ENCODE measurements around the gene CDH16. TPM values are rescaled to one million over a fixed set of nuclear protein-coding genes. Genes with fewer than 3 reads are reported as not detected.

Gene CDH16
- total RNA-seq, 4 donors from 2014 or later = 0.20 to 2.4 (median 1.8) TPM; not detected in 1

DNA sequence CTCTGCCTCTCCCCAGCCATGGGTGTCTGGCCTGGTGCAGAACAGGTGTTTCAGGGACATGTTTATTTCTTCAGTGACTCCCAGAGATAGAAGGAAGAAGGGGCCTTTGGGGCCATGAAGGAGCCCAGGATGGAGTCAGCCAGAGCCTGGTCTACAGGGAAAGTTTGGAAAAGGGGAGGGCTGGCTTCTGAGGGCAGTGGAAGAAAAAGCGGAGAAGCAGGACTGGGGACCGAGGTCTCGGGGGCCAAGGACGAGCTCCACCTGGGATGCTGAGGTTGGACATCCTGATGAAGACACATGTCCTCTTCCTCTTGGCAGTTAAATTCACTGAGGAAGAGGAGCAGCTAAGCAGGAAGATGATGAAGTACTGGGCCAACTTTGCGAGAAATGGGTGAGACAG, 24.3 kb upstream of the CDH16 start:
- WGBS, 2 donors (ENCODE audit: low coverage in 1 of 2) = 95% methylated on average over 5 of the region's 5 CpGs; no CpG with 5 or more reads in 1 of the 2 donors
- intact Hi-C loops (cut with DNase I; ENCODE audit: low total_unique reads) (loop anchor here (5.0 kb wide), 1 partner anchor 1284 kb away; no protein-coding TSS in a partner anchor), in situ Hi-C loops (cut with MboI; ENCODE audit: low pct_ligation_motif_present in 1 of 4, low pct_unique_long_range_greater_than_20kb in 1 of 4, low sequenced_read_pairs in 3 of 4) (no loop called here)
- Histone ChIP-seq H3K4me1 (peaks cover 6 to 12% (median 8%) of the 10 kb centered on the region in 4 donors), H3K36me3 (peaks cover 0 to 33% (median 13%) of the 10 kb centered on the region in 4 donors), H3K9me3 (no peaks in the 10 kb centered on the region), H3K27me3 (no peaks in the 10 kb centered on the region), H3K27ac (no peak overlapping the region), H3K4me3 (no peak overlapping the region)
- TF ChIP-seq POLR2AphosphoS5 (IDR thresholded peaks at IDR 0.05) (no peak), EP300 (IDR thresholded peaks at IDR 0.05; ENCODE audit: low read depth) (no peak), POLR2A (IDR thresholded peaks at IDR 0.05) (no peak), CTCF (IDR thresholded peaks at IDR 0.05) (no peak)
- no peak for DNase-seq

DNA sequence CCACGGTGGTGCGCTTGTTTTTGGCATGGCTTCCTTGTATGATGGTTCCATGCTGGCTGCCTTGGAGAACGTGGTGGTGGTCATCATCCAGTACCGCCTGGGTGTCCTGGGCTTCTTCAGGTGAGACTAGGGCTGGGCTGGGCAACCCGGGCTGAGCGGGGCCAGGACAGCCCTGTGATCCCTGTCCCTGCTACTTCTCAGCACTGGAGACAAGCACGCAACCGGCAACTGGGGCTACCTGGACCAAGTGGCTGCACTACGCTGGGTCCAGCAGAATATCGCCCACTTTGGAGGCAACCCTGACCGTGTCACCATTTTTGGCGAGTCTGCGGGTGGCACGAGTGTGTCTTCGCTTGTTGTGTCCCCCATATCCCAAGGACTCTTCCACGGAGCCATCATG, 21.6 kb upstream of the CDH16 start:
- WGBS, 2 donors (ENCODE audit: low coverage in 1 of 2) = 94 to 100% methylated on average over 1 to 16 of the region's 16 CpGs
- in situ Hi-C loops (cut with MboI; ENCODE audit: low pct_ligation_motif_present in 1 of 4, low pct_unique_long_range_greater_than_20kb in 1 of 4, low sequenced_read_pairs in 3 of 4) (no loop called here), intact Hi-C loops (cut with DNase I; ENCODE audit: low total_unique reads) (loop anchor here (5.0 kb wide), 1 partner anchor 1287 kb away; no protein-coding TSS in a partner anchor)
- no peaks in the 10 kb centered on the region for H3K9me3 ChIP-seq
- TF ChIP-seq POLR2A (IDR thresholded peaks at IDR 0.05) (no peak), CTCF (IDR thresholded peaks at IDR 0.05) (no peak), POLR2AphosphoS5 (IDR thresholded peaks at IDR 0.05) (no peak), EP300 (IDR thresholded peaks at IDR 0.05; ENCODE audit: low read depth) (no peak)
- no peak overlapping the region for H3K27ac ChIP-seq
- no peaks in the 10 kb centered on the region for H3K27me3 ChIP-seq
- peaks cover 0 to 33% (median 13%) of the 10 kb centered on the region in 4 donors for H3K36me3 ChIP-seq
- H3K4me1 ChIP-seq = peaks cover 8 to 35% (median 26%) of the 10 kb centered on the region in 4 donors
- no peak for DNase-seq
- no peak overlapping the region for H3K4me3 ChIP-seq

- H3K36me3 ChIP-seq = peaks cover 0 to 33% (median 13%) of the 10 kb centered on the region in 4 donors
- H3K27ac ChIP-seq = no peak overlapping the region
- H3K4me3 ChIP-seq = no peak overlapping the region
- no peaks in the 10 kb centered on the region for H3K27me3 ChIP-seq
- no peak for DNase-seq
- intact Hi-C loops (cut with DNase I; ENCODE audit: low total_unique reads) = no loop called here
- no peaks in the 10 kb centered on the region for H3K9me3 ChIP-seq
- no peak for TF ChIP-seq EP300 (IDR thresholded peaks at IDR 0.05; ENCODE audit: low read depth)
- TF ChIP-seq CTCF (IDR thresholded peaks at IDR 0.05) = no peak
- TF ChIP-seq POLR2AphosphoS5 (IDR thresholded peaks at IDR 0.05) = no peak
- TF ChIP-seq POLR2A (IDR thresholded peaks at IDR 0.05) = no peak
- peaks cover 8 to 37% (median 28%) of the 10 kb centered on the region in 4 donors for H3K4me1 ChIP-seq
- in situ Hi-C loops (cut with MboI; ENCODE audit: low pct_ligation_motif_present in 1 of 4, low pct_unique_long_range_greater_than_20kb in 1 of 4, low sequenced_read_pairs in 3 of 4) = no loop called here
Measured at GRCh38 chr16:66939366-66939765, 20.7 kb upstream of the CDH16 start.

GRCh38 chr16:66937725-66938337, 19.1 kb upstream of the CDH16 start:
- WGBS, 2 donors (ENCODE audit: low coverage in 1 of 2) = 40 to 86% methylated on average over 1 to 10 of the region's 10 CpGs
- intact Hi-C loops (cut with DNase I; ENCODE audit: low total_unique reads) (no loop called here), in situ Hi-C loops (cut with MboI; ENCODE audit: low pct_ligation_motif_present in 1 of 4, low pct_unique_long_range_greater_than_20kb in 1 of 4, low sequenced_read_pairs in 3 of 4) (no loop called here)
- DNase-seq = no peak
- Histone ChIP-seq H3K27ac (peak overlapping the region; percentile 93 to 97 (median 96)), H3K4me3 (no peak overlapping the region), H3K36me3 (peaks cover 0 to 26% (median 13%) of the 10 kb centered on the region in 4 donors), H3K4me1 (peaks cover 15 to 46% (median 38%) of the 10 kb centered on the region in 4 donors), H3K27me3 (no peaks in the 10 kb centered on the region), H3K9me3 (no peaks in the 10 kb centered on the region)
- no peak for TF ChIP-seq CTCF (IDR thresholded peaks at IDR 0.05)
